GM18867 (cell line): ENCODE measurements around the gene RASGRF1.
"Not testable (repeated sequence)": the region's sequence is repeated elsewhere in the genome, so short reads cannot be mapped to it uniquely, and the experiment has no call there.

Experiments used
- ATAC-seq: cut with Tn5 transposase; IDR thresholded peaks from one replicate; pipeline ENCODE4 v1.9.1; 2021; ENCODE audit warnings: mild to moderate bottlenecking, moderate library complexity; ENCODE audit not compliant: unreplicated experiment

Gene RASGRF1

GRCh38 chr15:79015416-79015815 is 75.2 kb downstream of the RASGRF1 start:
- ATAC-seq: peak; percentile 52

GRCh38 chr15:79010278-79010677 is 80.3 kb downstream of the RASGRF1 start:
- no peak for ATAC-seq

- no peak for ATAC-seq
These were observed 81.2 kb downstream of the RASGRF1 start for GRCh38 chr15:79009379-79009778.

- no peak for ATAC-seq
These were observed 81.9 kb downstream of the RASGRF1 start for GRCh38 chr15:79008659-79009058.

- no peak for ATAC-seq
These were observed 83.5 kb downstream of the RASGRF1 start for GRCh38 chr15:79007066-79007465.

GRCh38 chr15:79006071-79006470 is 84.5 kb downstream of the RASGRF1 start:
- ATAC-seq: no peak

- ATAC-seq: peak; percentile 84
These were observed 86.2 kb downstream of the RASGRF1 start for GRCh38 chr15:79004336-79004735.

- no peak for ATAC-seq
These were observed 86.7 kb downstream of the RASGRF1 start for GRCh38 chr15:79003896-79004295.

- ATAC-seq: no peak
These were observed 87.3 kb downstream of the RASGRF1 start for GRCh38 chr15:79003301-79003700.

GRCh38 chr15:79002581-79002980 is 88.0 kb downstream of the RASGRF1 start:
- no peak for ATAC-seq

- ATAC-seq: no peak
These were observed 90.9 kb downstream of the RASGRF1 start for GRCh38 chr15:78999636-79000035.

- no peak for ATAC-seq
These were observed 92.1 kb downstream of the RASGRF1 start for GRCh38 chr15:78998526-78998925.

GRCh38 chr15:78997981-78998499 is 92.5 kb downstream of the RASGRF1 start:
- no peak for ATAC-seq

GRCh38 chr15:78996894-78997275 is 93.7 kb downstream of the RASGRF1 start:
- no peak for ATAC-seq

GRCh38 chr15:78995921-78996893 is 94.4 kb downstream of the RASGRF1 start:
- no peak for ATAC-seq

- not testable (repeated sequence) for ATAC-seq
These were observed 95.4 kb downstream of the RASGRF1 start for GRCh38 chr15:78995161-78995560.

- no peak for ATAC-seq
These were observed 96.5 kb downstream of the RASGRF1 start for GRCh38 chr15:78993931-78994530.

GRCh38 chr15:78993257-78993930 is 97.2 kb downstream of the RASGRF1 start:
- no peak for ATAC-seq

- no peak for ATAC-seq
These were observed 97.9 kb downstream of the RASGRF1 start for GRCh38 chr15:78992416-78993256.

- no peak for ATAC-seq
These were observed 98.7 kb downstream of the RASGRF1 start for GRCh38 chr15:78991879-78992278.
